Stimulated activated CD4-positive, alpha-beta T cell treated with anti-CD3 and anti-CD28 coated beads, Interleukin-1b, Interleukin-23, amount 100 ng/mL, for 24 hours (primary cell): ENCODE data around the gene GRM5.
"Not testable (repeated sequence)": the region's sequence is repeated elsewhere in the genome, so short reads cannot be mapped to it uniquely, and the experiment has no call there.

Experiments
- DNase-seq, 4 experiments: peaks; one replicate each; pipeline ENCODE4 v3.0.0-alpha.2; 2020; ENCODE audit warnings: low read depth in 4 of 4, low spot score in 1 of 4

GRM5 gene

GRCh38 chr11:88544656-88545280 lies 521.0 kb downstream of the GRM5 start:
- no peak for DNase-seq

GRCh38 chr11:88543902-88544655 lies 521.7 kb downstream of the GRM5 start:
- peak; percentile 46 to 65 (median 58) for DNase-seq

- no peak for DNase-seq
Observed at GRCh38 chr11:88541006-88541405, 524.8 kb downstream of the GRM5 start.

- DNase-seq, result no peak
Observed at GRCh38 chr11:88538098-88538497, 527.7 kb downstream of the GRM5 start.

- no peak for DNase-seq
Observed at GRCh38 chr11:88537613-88538012, 528.2 kb downstream of the GRM5 start.

- no peak for DNase-seq
Observed at GRCh38 chr11:88536616-88537265, 529.0 kb downstream of the GRM5 start.

GRCh38 chr11:88535916-88536547 lies 529.8 kb downstream of the GRM5 start:
- no peak for DNase-seq

GRCh38 chr11:88535266-88535665 lies 530.5 kb downstream of the GRM5 start:
- DNase-seq, result no peak

- not testable (repeated sequence) for DNase-seq
Observed at GRCh38 chr11:88534706-88535105, 531.1 kb downstream of the GRM5 start.

GRCh38 chr11:88534185-88534584 lies 531.6 kb downstream of the GRM5 start:
- no peak for DNase-seq

GRCh38 chr11:88533001-88533400 lies 532.8 kb downstream of the GRM5 start:
- no peak for DNase-seq

- no peak for DNase-seq
Observed at GRCh38 chr11:88531831-88532230, 534.0 kb downstream of the GRM5 start.

- no peak for DNase-seq
Observed at GRCh38 chr11:88529426-88529825, 536.4 kb downstream of the GRM5 start.

GRCh38 chr11:88523386-88524071 lies 542.3 kb downstream of the GRM5 start:
- DNase-seq, result no peak

GRCh38 chr11:88522624-88523385 lies 543.0 kb downstream of the GRM5 start:
- DNase-seq, result no peak

- no peak for DNase-seq
Observed at GRCh38 chr11:88521799-88522201, 544.0 kb downstream of the GRM5 start.

- DNase-seq, result no peak
Observed at GRCh38 chr11:88521399-88521798, 544.4 kb downstream of the GRM5 start.

- no peak for DNase-seq
Observed at GRCh38 chr11:88520391-88520790, 545.4 kb downstream of the GRM5 start.

- no peak for DNase-seq
Observed at GRCh38 chr11:88515002-88515401, 550.8 kb downstream of the GRM5 start.

- no peak for DNase-seq
Observed at GRCh38 chr11:88511006-88511405, 554.8 kb downstream of the GRM5 start.
